GM19328 (cell line): ENCODE measurements around the gene WIPF1.

Experiments used
- ATAC-seq: cut with Tn5 transposase; IDR thresholded peaks from one replicate; pipeline ENCODE4 v1.9.1; 2021; ENCODE audit warnings: mild to moderate bottlenecking, moderate library complexity; ENCODE audit not compliant: unreplicated experiment

Gene WIPF1

DNA sequence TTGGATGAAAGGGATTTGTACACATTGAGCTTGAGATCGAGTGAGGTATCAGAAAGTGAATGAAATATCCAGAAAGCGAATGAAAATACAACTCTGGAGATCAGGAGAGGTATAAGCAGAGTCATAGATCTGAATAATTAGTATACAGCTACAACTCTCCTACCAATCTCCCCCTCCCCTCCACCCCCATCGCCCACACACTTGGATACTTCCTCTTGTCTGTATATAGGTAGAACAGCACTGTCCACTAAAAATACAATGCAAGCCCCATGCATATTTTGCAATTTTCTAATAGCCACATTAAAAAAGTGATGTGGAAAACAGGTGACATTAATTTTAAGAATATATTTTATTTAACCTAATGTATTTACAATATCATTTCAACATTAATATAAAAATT, 23.7 kb upstream of the WIPF1 start:
- ATAC-seq: no peak

DNA sequence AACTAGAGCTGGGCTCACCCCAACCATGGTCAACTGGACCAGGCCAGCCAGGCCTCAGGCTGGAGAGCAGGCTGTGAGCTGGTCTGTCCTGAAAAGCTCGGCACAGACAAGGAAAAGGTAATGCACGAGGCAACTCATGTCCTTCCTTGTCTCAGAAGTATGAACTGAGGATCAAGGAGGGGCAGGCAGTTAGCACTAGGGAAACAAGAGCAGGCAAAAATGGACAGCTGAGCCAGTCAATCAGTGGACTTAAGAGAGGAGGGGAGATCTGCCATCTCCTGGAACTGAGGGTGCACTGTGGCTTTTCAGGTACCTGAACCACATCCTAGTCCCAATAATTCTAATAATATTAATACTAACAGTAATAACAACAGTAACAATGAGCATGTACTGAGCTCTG, 20.6 kb upstream of the WIPF1 start:
- ATAC-seq: no peak

DNA sequence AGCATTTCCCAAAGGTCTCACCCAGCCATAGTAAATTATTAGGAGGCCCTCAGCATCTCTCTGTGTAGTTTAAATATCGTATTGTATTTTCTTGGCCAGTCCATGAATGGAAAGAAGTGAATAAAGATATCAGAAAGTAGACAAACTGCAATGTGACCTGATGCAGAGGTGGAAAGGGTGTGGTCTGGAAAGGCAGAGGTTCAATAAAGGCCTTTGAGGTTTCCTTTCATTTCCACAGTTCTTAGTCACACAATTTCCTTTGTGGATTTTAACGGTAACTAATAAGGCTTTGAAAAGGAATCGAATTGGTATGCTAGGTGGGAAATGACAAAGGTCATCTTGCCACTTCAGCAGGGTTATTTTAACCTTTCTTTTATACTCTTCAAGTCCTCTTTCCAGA, 20.1 kb upstream of the WIPF1 start:
- no peak for ATAC-seq

DNA sequence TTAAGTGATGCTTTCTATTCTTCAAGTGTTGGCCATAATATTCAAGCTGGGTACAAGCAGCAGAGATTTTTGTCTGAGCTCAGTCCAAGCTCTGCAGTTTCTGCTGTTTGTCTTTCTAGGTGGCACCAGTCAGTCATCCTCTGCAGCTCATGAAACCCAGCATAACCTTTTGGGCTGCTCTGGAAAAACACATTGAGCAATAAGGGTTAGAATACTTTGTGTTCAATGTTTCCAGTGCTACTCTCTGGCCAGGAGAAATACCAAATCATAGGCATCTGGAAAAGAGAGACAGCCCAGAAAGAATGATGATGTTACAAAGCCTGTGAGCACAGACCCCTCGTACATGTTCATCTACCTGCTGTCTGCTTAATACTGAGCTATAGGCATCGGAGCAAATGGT, 19.5 kb upstream of the WIPF1 start:
- ATAC-seq: no peak

DNA sequence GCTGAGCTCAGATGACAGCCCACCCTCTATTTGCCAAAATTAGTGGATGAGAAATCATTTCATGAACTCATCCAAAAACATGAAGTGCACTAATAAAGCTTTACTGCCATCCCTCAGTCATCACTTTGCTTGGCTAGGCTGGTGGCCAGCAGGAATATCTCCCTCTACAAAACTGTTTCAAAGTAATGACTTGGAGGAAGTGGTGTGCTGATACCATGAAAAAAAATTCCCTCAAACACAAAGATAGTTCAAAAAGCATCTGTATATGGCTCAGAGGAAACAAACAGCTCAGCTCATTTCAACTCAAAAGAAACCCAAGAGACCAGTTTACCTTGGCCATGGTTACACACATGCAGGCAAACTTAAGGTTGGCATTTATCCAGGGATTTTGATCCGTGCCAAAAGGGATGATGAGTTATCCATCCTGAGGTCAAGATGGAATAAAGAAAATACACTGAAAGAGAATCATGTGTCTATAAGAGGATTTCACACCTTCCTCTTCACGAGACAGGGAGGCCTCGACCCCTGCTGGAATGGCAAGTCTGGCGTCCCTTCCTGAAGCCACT, 18.4 kb upstream of the WIPF1 start:
- no peak for ATAC-seq

DNA sequence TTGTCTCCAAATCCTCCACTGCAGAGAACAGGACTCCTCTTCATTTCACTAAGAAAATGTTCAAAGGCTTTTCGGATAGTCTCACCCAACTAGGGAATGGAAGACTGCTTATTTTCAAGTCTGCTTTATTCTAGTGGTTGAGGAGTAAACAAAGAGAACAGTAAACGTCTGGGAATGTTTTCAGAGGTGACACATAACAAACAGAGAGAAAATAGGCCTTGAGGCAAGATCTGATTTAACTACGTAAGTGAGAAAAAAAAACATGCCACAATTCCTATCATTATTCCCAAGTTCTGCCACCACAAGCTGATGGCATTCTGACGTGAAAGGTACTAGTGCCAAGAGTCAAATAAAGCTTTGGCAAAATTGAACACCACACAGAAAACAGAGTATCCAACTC, 16.7 kb upstream of the WIPF1 start:
- ATAC-seq: no peak

DNA sequence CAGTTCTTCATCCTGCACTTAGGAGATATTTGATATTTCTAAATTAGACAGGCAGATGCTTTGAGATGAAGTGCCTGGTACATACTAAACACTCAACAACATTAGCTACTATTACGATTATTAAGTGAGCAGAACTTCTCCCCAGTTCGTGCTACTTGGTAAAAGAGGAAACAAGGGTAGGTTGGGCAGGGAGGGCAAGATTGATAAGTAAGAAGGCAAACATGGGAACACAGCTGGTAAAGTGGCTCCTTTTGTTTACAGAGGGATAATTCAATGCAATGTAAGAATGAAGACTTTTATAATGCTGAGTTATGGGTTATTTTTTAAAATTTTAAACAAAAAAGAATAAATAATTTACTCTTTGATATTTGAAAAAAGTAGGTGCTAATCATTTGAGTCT, 15.9 kb upstream of the WIPF1 start:
- no peak for ATAC-seq

DNA sequence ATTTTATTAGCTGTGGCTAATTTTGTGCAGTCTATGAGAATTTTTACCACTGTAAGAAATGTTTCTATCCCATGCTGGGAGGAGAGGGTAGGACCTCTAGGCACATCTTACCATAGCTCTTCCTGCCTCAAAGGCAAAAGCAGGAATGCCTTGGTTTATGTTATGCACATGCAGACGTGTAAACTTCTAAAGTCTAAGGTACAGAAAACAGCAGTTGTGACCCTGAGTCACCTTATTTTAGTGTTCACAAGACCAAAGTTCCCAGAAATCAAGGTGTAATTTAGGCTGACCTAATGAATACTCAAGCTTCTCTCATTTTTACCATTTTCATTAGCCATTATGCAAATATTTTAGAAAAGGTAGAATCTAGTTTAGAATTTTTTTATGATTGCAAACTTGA, 15.4 kb upstream of the WIPF1 start:
- no peak for ATAC-seq

DNA sequence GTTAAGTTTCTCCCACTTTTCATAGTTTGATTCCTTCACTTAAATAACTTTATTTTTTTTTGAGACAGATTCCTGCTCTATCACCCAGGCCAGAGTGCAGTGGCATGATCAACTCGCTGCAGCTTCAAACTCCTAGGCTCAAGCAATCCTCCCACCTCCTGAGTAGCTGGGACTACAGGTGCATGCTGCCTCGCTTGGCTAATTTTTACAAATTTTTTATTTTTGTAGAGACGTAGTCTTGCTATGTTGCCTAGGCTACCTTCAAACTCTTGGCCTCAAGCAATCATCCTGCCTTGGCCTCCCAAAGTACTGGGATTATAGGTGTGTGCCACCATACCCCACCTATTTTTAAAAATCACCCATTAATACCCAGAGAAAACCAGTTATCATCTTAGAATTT, 14.2 kb upstream of the WIPF1 start:
- no peak for ATAC-seq

DNA sequence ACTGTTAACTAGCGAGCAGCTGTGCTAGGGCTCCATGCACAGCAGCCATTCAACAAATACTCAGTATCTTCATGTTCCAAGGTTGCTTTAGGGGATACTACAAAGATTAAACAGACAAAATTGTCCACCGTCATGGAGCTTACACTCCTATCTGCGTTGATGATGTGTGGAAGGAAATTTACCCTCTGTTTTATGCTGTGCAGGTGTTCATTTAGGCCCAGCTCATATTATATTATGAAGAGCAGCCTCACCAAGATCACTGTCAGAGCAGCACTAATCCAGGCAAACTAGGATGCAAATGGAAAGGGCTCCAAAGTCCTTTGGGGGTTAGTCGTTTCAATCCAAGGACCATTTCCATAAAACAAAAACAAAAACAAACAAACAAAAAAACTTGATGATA, 13.4 kb upstream of the WIPF1 start:
- ATAC-seq: no peak

DNA sequence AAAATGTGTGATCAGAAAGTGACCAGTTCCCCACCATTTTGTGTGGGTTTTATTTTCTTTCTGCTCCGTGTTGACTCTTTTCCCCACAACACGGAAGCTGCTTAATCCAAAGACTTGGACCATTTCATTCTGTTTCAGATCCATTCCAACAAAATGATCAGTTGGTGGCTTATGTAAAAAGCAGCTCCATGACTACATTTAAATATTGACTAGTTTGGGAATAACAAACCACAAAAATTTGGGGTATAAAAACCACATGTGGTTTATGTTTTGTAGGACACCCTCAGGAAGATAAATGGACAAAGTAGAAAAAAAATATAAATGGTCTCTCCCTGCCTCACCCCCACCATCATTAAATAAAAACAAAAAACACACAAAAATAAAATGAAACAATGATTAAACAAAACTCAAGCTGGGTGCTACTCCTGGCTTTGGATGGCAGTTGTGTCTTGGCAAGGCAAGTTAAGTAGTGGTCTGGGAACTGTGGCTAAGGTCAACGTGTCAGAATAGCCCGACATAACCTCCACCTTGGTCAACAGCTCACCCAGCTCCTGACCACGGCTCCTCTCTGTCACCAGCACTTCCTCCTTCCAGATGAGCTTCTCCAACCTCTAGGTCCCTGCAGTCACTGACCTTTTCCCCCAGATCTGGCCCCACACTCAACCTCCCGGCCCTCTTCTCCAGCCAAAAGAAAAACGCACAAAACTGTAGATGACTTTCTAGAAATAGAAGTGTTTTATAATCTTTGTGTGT, 12.8 kb upstream of the WIPF1 start:
- no peak for ATAC-seq

DNA sequence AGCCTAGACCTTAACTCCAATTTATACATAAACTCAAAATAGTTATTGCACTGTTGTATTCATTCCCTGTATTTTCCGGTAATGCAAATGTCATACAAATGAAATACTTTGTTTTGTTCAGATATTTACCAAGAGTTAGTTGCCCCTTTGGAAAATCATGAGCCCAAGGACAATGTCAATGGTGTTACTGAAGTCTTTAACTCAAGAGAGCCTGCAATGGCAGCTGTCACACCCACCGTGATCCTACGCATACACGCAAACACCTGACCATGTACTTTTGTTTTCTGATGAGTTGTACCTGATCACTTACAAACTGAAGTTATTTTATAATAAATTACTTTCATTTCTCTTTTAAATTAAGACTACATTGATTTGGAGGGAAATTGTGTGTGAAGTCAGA, 11.7 kb upstream of the WIPF1 start:
- ATAC-seq: no peak

DNA sequence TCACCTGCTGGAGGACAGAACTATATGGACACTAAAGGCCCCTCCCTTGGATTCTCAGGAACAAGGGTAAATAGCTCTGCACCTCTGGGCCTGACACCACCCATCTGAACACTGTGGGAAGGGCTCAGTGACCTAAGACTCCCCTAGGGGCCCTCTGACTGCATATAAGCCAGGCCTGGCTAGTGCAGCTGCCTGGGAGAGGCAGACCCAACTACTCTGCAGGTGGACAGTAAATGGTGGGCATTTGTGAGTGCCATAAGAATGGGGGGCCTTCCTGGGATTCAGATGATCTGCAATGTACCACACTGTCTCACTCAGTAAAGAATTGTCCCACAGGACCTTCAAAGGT, 11.2 kb upstream of the WIPF1 start:
- ATAC-seq: no peak

DNA sequence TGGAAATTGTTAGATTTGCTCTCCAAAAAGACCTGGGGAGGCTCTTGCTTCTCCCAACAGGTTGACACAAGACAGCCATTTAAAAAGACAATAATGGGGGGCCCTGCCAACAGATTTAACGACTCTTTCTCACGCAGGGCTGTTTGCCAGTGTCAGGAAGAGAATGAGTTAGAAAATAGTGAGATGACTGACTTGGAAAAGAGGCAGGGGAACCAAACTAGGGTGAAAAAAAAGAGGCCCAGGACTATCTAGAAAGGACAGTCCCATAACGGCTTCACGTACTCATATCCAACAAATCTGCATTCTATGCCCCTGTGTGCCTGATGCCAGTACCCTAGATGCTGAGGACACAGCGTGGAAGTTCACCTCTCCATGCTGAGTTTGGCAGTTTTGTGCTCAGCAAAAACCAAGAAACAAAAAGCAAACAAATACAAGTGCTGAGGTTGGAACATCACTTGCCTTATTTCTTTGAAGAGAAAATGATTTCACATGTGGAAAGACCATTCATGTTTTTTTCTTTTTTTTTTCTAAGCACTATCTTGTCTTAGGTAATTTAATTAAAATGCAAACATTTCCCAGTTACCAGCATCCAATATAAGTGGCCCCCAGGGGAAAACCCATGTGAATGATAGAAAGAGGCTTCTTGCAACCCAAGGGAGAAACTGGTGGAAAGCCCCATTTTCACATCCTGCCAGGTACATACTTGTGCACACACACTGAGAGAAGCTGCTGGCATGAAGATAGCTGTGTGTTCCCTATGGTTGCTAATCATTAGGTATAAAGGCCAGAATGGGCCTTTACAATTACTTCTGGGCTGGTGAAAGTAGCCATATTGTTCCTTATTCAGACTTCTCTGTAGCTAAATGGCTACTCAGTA, 10.6 kb upstream of the WIPF1 start:
- ATAC-seq: peak; percentile 53

DNA sequence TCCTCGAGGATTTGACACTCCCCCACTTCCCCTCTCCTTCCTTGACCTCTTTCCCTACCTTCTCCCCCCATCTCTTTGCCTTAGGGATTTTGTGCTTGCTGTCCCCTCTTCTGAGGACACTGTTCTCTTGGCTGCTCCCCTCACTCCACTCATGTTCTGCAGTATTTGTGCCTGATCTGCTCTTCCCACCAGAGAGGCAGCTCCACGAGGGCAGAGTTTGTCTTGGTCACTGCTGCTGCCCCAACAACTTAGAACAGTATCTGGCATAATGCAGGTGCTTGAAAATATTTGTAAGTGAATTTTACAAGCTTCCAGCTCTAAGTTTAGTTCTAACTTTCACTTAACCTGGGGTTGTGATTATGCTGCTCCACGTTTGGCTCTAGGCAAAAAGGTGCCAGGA, 10.0 kb upstream of the WIPF1 start:
- ATAC-seq: no peak

DNA sequence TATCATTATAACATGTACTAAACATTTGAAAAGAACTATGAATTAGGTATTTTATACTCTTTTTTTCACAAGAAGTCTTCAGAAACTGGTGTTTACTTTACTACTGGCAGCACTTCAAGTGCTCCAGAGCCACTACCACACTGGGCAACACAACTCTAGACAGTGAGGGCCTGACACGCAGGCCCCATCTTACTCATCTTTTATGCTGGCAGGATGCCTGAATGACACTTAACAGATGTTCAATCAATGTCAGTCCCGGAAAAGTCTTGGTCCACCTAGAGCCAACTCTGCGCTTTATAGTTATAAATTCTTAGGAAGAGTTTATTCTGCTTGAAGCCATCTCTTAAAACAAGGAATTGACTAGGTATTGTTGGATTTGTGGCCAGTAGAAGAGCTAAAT, 8.7 kb upstream of the WIPF1 start:
- no peak for ATAC-seq

DNA sequence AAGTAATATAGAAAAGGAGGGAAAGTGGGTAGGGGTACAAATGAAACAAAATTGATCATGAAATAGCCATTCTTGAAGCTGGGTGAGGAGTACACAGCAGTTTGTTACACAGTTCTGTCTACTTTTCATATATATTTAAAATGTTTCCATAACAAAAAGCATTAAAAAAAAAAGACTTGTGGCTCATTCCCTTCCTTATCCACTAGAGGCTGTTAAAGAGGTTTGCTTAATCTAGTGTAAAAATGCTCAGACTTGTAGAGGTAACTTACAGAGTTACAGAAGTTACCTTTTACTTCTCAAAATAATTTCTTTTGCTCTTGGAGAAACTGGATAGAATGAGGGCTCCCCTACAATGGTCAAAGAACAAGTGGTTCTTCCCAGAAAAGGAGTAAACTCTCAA, 8.1 kb upstream of the WIPF1 start:
- no peak for ATAC-seq

DNA sequence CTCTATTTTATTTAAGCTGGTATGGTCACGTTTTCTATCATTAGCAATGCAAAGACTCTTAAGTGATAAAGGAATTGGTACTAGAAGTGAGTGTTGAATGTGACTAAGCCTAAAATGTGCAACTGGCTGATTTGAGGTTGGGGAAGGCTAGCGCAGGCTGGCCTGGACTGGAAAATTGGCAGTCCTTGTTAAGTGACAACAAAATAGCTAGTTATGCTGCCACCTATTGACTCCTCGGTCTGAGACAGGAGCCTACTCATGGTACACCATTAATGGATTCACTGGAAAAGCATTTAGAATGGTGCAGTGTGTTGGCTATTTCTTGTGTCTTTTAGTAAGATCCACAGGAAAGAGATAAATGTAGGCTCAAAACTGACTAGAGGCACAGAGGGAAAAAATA, 5.7 kb upstream of the WIPF1 start:
- no peak for ATAC-seq

DNA sequence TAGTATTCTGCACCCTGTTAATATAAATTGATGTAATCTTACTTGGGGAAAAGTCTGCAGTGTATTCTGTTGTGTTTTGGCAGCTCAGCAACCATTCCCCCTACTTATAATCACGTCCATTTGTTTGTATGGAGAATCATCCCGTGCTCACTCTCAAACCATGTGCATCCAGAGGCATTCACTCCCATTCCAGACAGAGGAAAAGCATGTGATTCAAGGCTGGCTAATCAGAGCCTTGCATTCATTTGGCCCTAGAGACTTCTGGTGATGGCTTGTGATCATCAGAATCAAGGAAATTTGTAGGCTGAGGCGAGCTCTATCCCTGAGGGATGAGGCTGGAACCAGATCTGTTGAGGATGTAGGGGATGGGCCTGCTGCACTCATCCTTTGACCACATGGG, 5.1 kb upstream of the WIPF1 start:
- ATAC-seq: no peak

DNA sequence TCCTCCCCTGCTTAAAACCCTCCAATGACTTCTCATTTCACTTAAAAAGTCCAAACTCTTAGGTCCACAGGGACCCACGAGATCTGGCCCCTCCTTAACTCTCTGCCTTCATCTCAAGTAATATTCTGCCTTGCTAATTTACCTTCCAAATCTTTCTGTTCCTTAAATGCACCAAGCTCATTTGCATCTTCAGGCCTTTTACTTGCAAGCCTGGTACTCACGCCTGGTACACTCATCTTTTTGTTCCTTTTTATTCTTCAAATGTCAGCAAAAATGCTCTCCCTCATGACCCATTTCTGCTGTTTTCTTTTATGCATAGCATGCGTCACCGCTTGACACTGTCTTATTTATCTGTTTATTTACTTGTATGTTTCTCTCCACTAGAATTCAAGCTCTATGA, 2.7 kb upstream of the WIPF1 start:
- ATAC-seq: no peak

DNA sequence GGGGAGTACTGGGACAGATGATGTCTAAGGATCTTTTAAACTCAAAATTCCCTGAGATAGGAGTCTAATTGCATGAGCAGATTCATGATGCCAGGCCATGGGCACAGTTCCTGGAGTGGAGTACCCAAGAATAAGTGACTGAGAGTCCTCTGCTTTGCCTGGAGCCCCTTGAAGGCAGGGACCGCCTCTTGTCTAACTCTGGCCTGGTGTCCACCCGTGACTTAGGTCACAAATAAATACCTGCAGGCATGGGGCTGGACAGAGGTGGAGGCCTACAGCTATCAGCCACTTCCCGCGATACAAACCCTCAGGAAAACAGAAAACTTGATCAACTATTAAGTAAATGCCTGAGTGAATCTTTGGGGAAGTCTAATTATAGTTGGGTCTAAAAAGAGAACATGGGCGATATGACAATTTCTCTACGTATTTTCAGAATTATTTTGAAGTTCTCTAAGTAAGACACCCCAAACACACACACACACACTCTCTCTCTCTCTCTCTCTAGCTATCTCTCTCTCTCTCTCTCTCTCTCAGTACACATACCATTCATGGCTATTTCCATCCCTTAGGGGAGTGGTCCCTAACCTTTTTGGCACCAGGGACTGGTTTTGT, 1.8 kb upstream of the WIPF1 start:
- ATAC-seq: no peak

DNA sequence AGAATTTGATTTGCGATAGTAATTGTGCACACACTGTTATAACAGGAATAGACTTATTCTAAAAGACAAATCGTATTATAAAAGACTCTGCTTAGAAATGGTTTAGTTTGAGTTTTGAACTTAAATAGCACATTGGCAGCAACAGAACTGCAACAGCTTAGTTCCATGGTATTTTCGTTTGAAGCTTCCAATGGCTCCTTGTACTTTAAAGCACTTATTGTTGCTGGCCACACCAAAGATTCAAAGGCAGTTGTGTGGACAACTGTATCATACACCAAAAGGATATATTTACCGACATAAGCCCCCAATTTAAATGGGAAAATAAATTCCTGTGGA, 627 bp downstream of the WIPF1 start:
- no peak for ATAC-seq
